ENCODE data around the gene PSMC6. TPM values are rescaled to one million over a fixed set of nuclear protein-coding genes. Genes with fewer than 3 reads are reported as not detected.
A peak's percentile ranks its signal among the peaks of the same experiment; 100 is the strongest.

PSMC6 gene
- total RNA-seq = 70.0 TPM
- long read RNA-seq, transcript PSMC6-201 (14 exons, 2,188 nt) = major isoform, 210 of 218 reads
- long read RNA-seq, partial matches to known transcripts = 1 of 218 reads
- long read RNA-seq, other reads (novel, unspliced or antisense) = 7 of 218 reads

DNA sequence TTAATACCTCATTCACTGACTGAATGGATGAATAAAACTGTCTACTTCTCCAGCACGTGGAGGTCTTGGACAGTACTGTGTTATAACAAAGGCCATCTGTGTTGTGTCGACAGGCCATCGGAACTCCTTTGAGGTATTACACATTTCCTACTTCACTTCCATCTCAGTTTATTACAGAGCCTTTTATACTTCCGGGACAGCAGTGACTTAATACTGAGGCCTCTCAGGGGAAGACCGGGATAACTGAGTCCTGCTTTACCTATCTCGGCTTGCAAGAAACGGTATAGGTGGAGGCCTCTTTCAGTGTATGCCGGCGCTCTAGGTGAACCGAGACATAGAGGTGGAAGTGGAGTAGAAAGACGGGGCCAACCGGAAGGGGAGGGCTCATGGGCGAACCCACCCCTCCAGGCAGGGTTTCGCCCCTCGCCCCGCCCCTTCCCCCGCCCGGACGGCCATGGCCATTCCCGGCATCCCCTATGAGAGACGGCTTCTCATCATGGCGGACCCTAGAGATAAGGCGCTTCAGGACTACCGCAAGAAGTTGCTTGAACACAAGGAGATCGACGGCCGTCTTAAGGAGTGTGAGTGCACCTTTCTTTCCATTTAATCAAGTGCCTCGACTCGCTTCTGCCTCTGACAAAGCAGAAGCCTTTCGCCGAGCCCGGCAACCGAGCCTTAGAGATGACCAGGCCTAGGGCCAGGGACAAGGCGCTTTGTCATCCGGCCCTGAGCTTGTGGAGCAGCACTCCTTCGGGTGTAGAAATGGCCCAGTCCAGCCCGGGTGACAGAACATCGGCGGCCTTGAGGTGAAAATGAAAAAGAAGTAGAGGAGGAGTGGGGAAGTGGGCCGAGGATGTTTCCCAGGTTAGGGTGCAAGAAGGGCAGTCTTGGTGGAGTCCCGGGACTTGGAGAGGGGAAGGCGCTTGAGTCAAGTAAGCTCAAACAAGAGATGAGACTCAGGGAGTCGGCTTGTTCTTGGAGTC, at the start of gene PSMC6:
Gene PSMC6 (plus strand): TSS at position 477 of the 983 bp plus-strand sequence. CDS start 20 bp downstream, at position 497.
- ATAC-seq (ENCODE audit: poor library complexity) (peak; percentile 100), DNase-seq (peak; percentile 95)
- intact Hi-C loops (cut with DNase I) = no loop called here

DNA sequence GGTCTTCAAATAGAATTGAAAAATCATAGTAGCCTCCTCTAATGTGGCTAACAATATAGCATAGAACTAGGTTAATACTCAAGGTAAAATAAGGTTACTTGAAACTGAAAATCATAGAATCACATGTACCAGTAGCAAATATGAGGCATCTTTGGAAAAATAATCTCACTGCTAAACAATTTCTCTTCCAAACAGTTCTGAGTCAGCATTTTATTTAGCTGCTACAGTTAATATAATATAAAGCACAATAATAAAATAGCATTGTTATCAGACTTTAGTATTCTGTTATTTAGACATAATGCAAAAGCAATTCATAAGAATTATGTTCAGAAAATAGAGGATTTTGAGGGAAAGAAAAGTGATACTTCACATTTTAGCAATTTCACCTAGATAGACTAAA, 46.7 kb upstream of the PSMC6 start:
- DNase-seq = no peak
- ATAC-seq (ENCODE audit: poor library complexity) = no peak
- intact Hi-C loops (cut with DNase I) = no loop called here

DNA sequence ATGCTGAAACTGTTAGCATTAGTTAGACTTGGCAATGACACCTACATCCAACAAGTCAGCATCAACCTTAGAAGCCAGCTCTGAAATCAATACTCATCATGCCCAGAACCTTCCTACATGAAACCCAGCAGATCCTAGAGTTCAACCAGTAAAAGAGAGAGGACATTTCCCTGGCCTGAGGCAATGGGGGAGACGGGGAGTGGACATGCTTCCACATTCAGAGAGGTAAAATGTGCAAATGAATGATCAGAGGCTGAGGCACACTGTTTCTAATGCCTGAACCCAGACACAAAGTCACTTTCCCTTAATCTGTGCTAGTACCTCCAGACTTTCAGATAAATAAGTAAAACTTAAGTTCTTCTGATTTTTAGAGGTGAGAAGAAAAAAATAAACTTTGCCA, 46.2 kb upstream of the PSMC6 start:
- ATAC-seq (ENCODE audit: poor library complexity) (no peak), DNase-seq (no peak)
- intact Hi-C loops (cut with DNase I) = no loop called here

DNA sequence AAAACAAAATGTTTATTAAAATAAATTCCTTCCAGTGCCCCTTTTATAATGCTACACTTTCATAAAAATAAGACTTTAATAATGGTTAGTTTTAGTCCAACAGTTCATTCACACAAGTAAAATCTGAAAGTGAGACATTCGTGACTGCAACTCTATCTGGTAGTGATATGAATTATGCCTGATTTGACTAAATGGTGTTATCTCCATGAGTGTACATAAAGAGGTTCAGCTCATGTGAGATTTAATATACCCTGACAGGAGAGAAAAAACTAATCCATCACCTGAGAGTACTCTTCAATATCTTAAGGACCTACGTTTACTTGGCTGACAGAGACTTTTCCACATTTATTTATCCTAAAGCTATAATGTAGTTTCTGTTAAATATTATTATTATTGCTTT, 45.7 kb upstream of the PSMC6 start:
- no peak for DNase-seq
- intact Hi-C loops (cut with DNase I) = no loop called here
- no peak for ATAC-seq (ENCODE audit: poor library complexity)

DNA sequence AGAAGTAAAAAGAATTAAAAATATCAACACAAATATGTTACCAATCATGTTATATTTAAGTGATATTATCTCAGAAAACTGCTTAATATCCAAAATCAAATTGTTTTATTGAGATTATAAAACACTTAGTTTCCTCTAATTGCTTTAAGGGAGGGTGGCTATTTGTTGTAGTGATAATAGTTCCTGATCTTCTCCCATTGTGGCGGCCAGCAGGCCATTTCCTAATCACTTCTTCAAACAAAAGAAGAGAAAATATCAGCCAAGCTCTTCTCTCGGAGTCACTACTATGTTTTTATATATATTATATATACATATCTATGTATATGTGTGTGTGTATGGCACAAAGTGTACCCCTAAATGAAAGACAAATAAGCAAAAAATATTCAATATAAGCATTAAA, 43.1 kb upstream of the PSMC6 start:
- ATAC-seq (ENCODE audit: poor library complexity) (no peak), DNase-seq (no peak)
- intact Hi-C loops (cut with DNase I) = no loop called here

DNA sequence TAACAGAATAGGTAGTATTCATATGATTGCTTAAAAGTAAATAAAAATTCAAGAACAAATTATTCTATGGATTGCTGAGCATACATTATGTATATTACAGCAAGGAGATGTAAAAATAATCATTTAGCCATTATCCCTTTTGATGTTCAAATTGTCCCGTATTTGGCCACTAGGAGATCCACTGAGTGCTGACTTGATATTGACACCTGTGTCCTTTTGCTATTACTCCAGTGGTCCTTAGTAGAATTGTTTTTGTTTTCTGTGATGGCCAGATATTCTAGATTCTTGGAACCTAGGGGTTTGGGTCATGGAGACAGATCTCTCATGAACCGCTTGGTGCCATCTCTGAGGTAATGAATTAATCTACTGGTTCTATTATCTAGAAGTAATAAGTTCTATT, 28.4 kb upstream of the PSMC6 start:
- DNase-seq (no peak), ATAC-seq (ENCODE audit: poor library complexity) (no peak)
- intact Hi-C loops (cut with DNase I) = no loop called here

DNA sequence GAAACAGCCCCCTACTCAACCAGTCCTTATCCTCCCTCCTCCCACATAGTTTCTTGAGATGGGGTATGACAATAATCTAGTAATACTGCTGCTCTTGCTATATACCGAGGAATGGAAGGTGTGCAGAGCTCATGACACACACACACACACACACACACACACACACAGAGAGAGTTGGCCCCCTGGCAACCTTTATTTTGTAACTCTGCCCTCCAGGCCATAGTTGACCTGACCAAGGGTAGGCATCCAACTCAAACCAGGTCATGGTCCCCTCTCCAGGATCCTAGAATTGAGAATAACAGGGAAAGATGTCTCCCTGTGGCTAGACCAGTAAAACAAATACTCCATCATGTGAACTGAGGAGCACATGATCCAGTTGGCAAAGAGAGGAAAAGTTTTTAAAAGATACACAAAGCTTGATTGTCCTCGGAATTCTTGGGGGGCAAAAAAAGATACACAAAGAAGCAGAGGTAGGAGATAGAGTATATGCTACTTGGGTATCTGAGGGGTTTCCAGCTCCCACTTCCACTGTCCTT, 22.9 kb upstream of the PSMC6 start:
- intact Hi-C loops (cut with DNase I) = no loop called here
- DNase-seq = no peak
- ATAC-seq (ENCODE audit: poor library complexity) = no peak

DNA sequence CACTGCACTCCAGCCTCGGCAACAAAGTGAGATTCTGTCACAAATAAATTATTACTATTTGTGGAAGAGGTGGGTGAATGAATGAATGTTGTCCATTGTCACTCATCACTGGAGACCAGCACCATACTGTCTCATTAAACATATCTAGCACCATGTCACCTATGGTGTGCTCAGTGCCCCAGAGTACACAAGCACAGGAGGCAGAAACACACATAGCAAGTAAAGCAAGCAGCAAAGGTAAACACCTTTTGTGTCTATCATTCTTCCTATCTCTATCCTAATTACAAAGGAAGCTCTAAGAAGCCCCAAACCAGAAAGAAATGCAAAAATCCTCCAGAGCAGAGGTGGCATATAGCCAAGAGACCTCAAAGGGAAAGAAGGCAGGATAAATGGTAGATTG, 20.8 kb upstream of the PSMC6 start:
- ATAC-seq (ENCODE audit: poor library complexity) (no peak), DNase-seq (no peak)
- intact Hi-C loops (cut with DNase I) = no loop called here

DNA sequence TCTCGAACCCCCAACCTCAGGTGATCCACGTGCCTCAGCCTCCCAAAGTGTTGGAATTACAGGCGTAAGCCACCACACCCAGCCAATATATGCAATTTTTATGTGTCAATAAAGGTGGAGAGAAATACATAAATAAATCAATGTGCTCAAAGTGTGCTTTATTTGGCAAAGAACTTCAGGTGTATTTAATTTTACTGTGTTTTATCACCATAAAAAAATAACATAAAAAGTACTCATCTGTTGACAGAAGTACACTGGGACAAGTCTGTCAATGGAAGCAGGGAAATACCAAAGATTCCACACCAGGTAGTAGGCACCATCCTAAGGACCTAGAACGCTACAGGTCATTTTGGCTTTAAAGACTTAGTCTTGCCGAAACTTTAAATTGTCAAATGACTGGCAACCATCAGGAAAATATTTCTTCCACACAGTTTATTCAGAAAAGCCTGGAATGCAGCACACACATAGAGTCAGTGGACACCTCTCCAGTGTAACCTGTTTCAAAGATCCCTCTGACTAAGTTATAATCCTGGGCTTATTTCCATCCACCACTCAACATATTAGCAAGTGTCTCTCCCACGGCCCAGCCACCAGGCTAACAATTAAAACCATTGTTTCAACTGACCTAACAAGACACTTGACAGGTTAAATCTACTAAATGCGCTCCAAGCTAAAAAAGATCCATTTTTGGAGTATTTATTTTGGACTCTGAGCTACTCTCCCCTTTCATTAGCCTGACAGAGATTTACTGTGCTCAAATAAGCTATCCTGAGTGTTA, 15.8 kb upstream of the PSMC6 start:
- ATAC-seq (ENCODE audit: poor library complexity) = no peak
- intact Hi-C loops (cut with DNase I) = no loop called here

DNA sequence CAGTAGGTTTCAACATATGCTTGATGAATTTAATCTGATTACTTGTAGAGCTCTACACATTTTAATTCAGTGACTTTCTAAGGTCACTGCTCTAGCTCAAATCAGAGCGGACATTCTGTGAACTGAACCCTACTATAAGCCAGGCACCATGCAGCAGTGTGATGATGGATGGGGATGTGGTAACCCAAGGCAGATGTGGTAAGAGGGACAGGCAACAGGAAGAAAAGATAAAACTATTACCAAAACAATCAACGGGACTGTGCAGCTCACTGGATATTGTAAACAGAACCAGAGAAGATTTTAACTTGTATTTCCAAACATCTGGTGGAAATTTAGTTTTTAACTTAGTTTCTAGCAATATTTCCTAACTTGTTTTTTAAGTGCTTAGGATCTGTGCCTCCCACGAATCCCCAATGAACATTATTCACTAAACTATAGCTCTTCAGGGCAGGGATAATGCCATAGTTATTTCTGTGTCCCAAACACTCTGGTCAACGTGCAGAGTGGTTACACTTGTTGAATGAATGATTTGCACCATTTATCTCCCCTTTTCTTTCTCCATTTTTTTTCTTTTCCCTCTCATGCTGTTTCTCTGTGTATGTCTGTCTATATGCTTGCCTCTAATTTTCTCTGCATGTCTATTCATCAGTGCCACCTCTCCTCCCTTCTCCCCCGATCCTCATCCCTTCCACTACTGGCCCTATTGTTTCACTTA, 14.6 kb upstream of the PSMC6 start:
- intact Hi-C loops (cut with DNase I) = no loop called here
- ATAC-seq (ENCODE audit: poor library complexity) = no peak
- DNase-seq = no peak

More for the DNA sequence above, 15.8 kb upstream of the PSMC6 start:
- DNase-seq = no peak

DNA sequence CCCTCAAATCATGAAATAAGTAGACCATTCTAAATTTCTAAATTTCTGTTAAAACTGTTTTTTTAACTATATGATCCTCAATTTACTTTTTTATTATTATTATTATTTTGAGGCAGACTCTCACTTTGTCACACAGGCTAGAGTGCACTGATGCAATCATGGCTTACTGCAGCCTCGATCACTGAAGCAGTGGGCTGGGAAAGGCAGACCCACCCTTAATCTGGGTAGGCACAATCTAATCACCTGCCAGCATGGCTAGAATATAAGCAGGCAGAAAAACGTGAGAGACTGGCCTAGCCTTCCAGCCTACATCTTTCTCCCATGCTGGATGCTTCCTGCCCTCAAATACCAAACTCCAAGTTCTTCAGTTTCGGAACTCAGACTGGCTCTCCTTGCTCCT, 14.0 kb upstream of the PSMC6 start:
- ATAC-seq (ENCODE audit: poor library complexity) = no peak
- DNase-seq = no peak
- intact Hi-C loops (cut with DNase I) = no loop called here

DNA sequence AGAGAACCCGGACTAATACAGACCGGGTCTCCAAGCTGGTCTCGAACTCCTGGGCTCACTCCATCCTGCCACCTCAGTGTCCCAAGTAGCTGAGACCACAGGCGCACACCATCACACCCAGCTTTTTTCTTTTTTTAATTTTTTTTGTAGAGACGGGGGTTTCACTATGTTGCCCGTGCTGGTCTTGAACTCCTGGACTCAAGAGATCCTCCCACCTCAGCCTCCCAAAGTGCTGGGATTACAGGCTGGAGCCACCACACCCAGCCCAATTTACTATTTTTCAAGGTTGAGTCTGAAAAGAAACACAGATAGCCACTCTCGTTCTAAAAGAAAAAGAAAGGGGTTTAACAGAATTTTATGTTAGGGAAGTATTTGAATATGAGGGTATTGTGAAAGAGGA, 13.5 kb upstream of the PSMC6 start:
- intact Hi-C loops (cut with DNase I) = no loop called here
- ATAC-seq (ENCODE audit: poor library complexity) (no peak), DNase-seq (no peak)

DNA sequence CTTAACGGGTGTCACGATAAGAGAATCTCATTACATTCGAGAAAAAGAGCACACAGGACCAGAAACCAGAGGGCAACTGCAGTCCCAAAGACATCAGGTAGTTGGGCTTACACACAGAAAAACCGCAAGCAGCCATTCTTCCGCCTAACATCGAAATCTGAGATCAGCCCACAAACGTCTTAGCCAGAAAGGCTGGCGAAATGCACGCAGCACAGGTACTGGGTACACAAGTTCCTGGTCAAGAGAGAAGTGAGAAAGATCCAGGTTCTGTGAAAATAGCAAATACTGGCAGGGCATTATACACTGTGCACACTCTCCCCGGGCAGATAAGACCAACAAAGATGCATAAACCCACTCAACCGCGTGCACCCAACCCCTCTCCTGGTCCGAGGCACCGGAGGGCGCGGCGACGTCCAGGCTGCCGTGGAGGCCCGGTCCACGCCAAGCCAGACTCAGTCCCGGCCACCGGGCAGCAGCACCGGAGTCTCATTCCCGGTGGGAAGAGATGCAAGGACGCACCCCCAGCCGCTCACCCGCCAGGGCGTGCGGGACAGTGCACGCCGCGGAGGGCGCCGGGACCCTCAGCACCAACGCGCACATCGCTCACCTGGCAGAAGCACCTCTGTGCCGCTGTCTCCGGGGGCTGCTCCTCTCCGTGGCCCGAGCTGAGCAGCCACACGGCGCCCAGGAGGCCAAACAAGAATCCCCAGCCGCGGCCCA, 12.1 kb upstream of the PSMC6 start:
- intact Hi-C loops (cut with DNase I) = no loop called here
- ATAC-seq (ENCODE audit: poor library complexity) = peak; percentile 38
- peak; percentile 54 for DNase-seq

DNA sequence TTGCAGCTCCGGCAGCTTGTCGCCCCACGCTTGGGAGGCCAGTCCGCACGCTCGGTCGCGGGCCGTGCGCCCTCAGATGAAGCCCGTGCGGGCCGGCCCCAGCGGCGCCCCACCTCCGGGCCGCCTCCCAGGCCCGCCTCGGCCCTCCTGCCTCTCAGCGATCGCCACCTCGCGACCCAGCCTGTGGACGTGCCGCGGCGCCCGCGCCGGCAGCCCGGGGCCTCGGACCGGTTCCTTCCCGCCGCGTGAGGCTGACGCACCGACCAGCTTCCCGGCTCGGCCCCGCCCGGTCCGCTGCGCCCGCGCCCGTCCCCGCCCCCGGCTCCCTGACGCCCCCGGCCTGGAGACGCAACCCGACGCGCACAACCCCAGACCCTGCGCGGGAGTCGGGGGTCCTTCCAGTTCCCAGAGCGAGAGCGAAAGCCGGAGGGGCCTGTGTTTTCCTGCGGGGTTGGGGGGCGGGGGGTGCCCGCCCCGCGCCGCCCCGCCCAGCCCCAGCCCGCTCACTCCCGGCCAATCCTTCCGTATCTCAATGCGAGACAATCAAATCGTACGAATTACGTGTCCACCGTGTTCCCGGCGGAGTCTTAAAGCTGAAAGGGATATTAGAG, 11.4 kb upstream of the PSMC6 start, which contains the start of gene ERO1A:
Gene ERO1A (minus strand): TSS at position 78 of the 611 bp plus-strand sequence. CDS start 77 bp downstream, at position 1.
- ATAC-seq (ENCODE audit: poor library complexity) (peak; percentile 97), DNase-seq (peak; percentile 91)
- intact Hi-C loops (cut with DNase I) = no loop called here

DNA sequence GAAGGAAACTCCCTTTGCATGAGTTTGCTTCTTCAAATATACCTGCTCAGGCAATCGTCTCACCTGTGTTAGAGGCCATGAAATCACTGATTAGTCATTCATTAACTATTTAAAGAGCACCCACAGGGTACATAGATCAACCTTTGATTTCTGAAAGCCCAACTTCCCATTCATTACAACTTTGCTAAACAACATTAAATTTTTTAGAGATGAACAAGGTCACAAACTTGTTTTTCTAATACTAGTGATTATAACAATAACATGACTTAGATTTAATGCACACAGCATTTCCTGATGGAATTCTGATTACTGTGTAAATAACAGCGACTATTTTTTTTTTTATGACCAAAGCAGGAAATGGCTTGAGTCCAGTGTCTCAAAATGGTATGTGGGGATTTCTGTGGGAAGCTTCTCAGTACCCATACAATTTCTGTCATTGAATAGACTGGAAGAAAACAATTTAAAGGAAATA, 6.3 kb upstream of the PSMC6 start:
- intact Hi-C loops (cut with DNase I) = no loop called here
- ATAC-seq (ENCODE audit: poor library complexity) = no peak

DNA sequence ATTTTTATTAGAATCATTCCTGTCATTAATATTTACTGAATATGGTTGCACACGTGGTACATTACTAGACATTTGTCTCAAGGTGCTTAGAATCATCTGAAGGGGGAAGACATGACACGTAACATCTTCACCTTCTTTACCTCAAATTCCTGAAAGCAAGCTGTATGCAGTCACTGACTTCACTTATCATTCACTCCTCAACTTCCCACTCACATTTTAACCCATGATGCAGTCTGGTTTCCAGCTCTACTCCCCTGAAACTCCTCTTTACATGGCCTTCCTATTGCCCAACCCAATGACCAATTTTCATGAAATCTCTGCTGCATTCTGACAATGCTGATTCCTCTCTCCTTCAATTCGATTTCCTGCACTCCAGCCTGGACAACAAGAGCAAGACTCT, 5.8 kb upstream of the PSMC6 start:
- intact Hi-C loops (cut with DNase I) = no loop called here
- no peak for ATAC-seq (ENCODE audit: poor library complexity)

More for the DNA sequence above, 6.3 kb upstream of the PSMC6 start:
- DNase-seq = no peak

DNA sequence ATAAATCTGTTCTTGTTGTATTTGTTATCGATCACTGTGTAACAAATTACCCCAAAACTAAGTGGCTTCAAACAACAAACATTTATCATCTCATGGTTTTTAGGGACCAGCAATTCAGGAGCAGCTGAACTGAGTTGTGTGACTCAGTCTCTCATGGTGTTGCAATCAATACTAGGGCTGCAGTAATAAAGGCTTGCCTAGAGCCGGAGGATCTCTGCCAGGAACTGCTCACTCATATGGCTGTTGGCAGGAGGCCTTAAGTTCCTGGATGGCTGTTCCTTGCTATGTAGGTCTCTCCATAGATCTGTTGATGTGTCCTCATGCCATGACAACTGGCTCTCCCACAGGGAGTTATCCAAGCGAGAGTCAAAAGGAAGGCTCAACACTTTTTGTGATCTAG, 3.8 kb upstream of the PSMC6 start:
- no peak for ATAC-seq (ENCODE audit: poor library complexity)
- DNase-seq = peak; percentile 34
- intact Hi-C loops (cut with DNase I) = no loop called here

More for the DNA sequence above, 5.8 kb upstream of the PSMC6 start:
- no peak for DNase-seq

Measured in Right ventricle myocardium superior (tissue), 1 donor.